GM12864 (cell line): Measurements from ENCODE around the gene SPATC1L.

ENCODE experiments used
- DNase-seq: peaks from one replicate; pipeline ENCODE4 v3.0.0-alpha.2; 2011; ENCODE audit warnings: low read depth
- H3K4me3 ChIP-seq: 2 replicates; pipeline ENCODE4 v1.5.1; 2011; ENCODE audit warnings: mild to moderate bottlenecking, low read depth, low read length, control low read depth
- CTCF ChIP-seq: IDR thresholded peaks from 2 replicates; pipeline ENCODE4 v1.5.1; 2011; ENCODE audit warnings: low read depth, mild to moderate bottlenecking, moderate library complexity, low read length, control low read depth, inconsistent platforms; ENCODE audit errors: missing control alignments

The SPATC1L gene

GRCh38 chr21:46168659-46169386 is 15.4 kb downstream of the SPATC1L start:
- no peak for TF ChIP-seq CTCF
- no peak overlapping the region for H3K4me3 ChIP-seq
- DNase-seq, result no peak

GRCh38 chr21:46168238-46168637 is 16.0 kb downstream of the SPATC1L start:
- no peak for TF ChIP-seq CTCF
- DNase-seq, result no peak
- H3K4me3 ChIP-seq, result no peak overlapping the region

GRCh38 chr21:46165098-46165497 is 19.2 kb downstream of the SPATC1L start:
- no peak overlapping the region for H3K4me3 ChIP-seq
- TF ChIP-seq CTCF, result no peak
- DNase-seq, result no peak

- H3K4me3 ChIP-seq, result no peak overlapping the region
- TF ChIP-seq CTCF, result no peak
- DNase-seq, result no peak
Observed at GRCh38 chr21:46163380-46163779, 20.9 kb downstream of the SPATC1L start.

GRCh38 chr21:46161633-46162592 is 22.3 kb downstream of the SPATC1L start:
- TF ChIP-seq CTCF, result no peak
- no peak overlapping the region for H3K4me3 ChIP-seq
- no peak for DNase-seq

GRCh38 chr21:46160907-46161632 is 23.2 kb downstream of the SPATC1L start:
- no peak for TF ChIP-seq CTCF
- DNase-seq, result no peak
- no peak overlapping the region for H3K4me3 ChIP-seq
